ENCODE data around the gene ISYNA1. TPM values are rescaled to one million over a fixed set of nuclear protein-coding genes. Genes with fewer than 3 reads are reported as not detected.

The ISYNA1 gene
- total RNA-seq, 1 donor from 2014 or later: 8.5 TPM

DNA sequence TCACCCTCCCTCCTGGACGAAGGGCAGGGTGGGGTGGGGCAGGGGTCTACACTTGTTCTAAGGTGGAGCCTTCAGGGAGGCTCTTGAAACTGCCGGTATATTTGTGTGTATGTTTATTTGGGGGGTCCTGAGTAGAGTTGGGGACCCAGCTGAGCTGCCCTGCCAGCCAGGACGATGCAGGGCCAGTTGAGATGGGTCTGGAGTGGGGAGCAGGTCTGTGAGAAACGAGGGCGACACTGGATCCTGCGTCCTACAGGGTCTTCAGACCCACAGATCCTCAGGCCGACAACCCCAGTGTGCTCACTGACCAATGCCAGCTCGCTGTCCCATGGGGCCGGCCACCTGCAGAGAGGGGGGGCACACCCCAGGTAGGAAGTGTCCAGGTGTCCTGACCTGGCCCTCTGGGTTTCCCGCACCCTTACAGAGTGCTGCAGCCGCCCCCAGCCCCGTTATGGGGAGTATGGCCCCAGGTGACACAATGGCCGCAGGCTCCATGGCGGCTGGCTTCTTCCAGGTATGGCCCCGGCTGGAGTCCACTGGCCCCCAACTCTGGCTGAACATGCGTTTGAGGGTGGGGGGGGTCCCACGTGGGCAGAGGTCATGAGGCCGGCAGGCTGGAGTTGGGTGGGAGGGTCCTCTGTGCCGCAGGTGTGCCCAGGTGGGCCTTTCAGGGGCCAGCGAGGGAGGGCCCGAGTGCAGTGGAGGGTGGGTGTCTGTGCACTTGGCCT lies 7.4 kb downstream of the ISYNA1 start:
- ATAC-seq: no peak

DNA sequence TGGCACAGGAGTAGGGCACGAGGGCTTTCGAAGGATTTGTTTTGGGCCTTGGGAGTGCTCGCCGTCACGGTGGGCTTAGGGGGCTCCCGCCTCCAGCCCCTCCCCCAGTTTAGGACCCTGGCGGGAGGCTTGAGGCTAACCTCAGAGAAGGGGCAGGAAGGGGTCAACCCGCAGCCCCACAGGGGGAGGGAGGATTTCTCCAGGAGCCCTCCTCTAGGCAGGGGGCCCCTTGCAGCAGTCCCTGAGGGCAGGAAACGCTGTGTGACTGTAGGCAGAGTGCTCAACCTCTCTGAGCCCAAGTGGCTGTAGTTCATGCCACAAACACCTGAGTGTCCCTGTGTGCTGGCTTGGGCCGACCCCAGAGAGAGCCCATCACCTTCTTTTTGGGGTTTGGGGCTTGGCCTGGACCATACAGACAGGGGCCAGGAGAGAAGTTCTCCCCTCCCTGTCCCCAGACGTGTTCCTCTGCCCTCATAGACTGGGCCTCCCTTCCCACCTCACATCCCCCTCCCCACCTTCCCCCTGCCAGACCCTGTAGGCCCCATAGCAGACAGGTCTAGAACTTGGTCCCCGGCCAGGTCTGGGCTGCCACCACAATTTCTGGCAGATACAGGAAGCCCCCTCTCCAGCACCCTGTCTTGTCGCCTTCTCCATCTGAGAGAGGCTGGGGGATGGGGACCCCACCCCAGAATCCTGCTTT lies 8.1 kb downstream of the ISYNA1 start:
- ATAC-seq: no peak

DNA sequence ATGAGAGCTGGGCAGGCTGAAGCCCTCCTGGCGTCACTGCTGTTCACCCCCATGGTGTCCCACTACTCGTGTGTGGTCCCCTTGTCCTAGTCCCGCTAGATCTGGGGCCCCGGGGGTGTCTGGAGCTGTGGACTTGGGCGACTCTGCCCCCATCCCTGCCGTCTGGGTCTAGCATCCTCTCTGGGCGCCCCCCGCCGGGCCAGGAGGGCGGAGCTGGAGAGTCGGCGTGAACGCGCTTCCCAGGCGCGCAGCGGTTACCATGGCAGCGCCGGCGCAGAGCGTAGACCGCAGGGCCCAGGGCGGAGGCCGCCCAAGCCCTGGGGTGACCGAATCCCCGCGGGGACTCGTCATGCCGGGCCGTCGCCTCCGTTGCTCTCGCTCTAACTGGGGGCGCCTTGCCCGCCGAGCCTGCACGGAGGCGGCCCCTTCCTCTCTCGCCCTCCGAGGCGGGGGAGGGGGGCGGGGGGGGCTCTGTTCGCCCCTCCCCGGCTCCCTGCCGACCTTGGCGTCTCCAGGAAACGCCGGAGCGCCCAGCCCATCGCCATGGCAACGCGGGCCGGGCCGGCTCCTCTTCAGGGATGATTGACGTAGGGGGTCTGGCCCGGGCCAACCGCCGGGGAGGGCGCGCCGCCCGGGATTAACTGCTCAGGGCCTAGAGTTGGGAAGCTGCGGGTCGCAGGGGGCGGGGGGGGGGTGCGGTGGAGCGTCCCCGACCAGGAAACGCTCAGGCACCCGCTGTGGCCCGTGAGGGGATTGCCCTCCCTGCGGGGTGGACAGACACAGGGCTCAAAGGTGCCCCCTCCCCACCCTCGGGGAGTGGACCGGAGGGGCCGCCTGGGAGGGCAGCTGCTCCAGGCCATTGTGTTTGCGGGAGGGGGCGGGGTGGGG lies 8.9 kb downstream of the ISYNA1 start:
- peak; percentile 31 for ATAC-seq

DNA sequence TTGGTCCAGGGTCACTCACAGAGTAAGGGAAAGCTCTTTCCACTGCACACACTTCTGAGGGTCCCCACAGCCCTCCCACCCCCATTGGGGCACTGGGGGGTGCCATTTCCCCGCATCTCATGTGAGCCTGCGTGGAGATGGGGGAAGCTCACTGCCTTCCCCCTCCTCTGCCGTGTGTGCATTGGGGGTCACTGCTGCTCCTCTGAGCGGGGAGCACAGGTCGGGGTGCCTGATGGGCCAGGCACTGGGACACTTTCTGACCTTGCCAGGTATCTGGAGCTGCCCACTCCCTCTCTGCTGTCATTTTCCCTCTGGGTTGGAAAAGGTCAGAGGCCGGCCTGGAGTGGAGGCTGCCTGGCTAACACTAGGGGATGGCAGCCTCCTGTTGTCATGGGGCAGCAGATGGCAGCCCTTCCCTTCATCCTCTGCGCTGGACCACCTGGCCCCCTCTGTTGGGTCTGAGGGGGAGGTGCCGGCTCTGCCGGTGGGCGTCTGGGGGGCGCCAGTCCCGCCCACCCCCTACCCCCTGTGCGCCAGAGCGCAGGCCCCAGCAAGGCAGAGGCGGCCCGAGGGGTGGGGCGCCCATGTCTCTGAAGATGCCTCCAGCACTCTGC lies 9.7 kb downstream of the ISYNA1 start:
- no peak for ATAC-seq

DNA sequence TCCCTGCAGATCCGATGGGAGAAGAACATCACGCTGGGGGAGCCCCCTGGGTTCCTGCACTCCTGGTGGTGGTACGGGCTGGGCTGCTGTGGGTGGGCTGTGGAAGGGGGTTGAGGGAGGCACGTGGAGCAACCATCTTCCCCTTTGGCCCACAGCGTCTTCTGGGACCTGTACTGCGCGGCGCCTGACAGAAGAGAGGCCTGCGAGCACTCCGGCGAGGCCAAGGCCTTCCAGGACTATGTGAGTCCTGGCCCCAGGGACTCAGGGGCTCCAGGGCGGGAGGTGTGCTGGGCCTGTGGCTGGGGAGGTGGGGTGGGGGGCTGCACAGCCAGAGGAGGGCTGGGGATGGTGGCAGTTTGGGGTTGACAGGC lies 10.2 kb downstream of the ISYNA1 start:
- no peak for ATAC-seq

DNA sequence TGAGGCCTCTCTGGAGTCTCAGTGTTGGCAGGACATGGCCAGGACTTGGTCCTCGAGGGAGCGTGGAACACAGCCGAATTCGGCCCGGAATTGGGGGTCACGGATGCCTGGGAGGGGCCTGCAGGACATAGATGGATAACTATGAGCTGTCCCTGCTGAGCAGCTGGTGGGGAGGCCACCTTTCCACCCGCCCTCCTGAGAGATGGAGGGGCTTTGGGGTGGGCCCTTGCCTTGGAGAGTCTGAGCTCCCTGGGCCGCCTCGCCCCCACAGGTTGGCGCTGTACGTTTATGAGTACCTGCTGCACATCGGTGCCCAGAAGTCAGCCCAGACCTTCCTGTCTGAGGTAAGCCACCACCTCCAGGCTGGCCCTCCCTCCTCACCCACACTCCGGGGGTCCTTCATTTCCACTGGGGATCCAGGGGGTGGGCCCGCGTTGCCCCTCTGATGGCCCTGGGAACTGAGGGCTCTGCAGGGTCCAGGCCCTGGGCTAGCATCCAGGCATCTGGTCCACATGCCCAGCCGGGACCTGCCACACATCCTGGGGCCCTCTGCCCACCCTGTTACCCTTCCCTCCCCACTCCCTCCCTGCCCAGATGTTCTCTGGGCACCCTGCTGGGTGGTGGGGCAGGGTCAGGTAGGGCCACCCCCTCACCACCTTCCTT lies 10.7 kb downstream of the ISYNA1 start:
- no peak for ATAC-seq

DNA sequence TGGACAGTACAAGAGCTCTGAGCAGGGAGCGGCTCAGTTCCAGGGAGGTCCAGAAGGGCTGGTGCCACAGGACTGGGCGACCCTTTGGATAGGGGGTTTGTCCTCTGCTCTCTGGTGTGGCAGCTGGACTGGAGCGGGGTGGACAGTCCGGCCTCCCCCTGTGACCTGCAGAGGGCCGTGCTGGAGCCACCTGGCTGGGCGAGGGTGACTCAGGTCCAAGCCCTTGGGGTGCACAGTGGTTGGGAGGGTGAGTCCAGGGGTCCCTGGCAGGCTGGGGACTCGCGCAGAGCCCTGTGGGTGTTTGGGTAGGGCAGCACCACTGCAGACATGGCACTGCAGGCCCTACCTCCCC lies 11.5 kb downstream of the ISYNA1 start:
- no peak for ATAC-seq

DNA sequence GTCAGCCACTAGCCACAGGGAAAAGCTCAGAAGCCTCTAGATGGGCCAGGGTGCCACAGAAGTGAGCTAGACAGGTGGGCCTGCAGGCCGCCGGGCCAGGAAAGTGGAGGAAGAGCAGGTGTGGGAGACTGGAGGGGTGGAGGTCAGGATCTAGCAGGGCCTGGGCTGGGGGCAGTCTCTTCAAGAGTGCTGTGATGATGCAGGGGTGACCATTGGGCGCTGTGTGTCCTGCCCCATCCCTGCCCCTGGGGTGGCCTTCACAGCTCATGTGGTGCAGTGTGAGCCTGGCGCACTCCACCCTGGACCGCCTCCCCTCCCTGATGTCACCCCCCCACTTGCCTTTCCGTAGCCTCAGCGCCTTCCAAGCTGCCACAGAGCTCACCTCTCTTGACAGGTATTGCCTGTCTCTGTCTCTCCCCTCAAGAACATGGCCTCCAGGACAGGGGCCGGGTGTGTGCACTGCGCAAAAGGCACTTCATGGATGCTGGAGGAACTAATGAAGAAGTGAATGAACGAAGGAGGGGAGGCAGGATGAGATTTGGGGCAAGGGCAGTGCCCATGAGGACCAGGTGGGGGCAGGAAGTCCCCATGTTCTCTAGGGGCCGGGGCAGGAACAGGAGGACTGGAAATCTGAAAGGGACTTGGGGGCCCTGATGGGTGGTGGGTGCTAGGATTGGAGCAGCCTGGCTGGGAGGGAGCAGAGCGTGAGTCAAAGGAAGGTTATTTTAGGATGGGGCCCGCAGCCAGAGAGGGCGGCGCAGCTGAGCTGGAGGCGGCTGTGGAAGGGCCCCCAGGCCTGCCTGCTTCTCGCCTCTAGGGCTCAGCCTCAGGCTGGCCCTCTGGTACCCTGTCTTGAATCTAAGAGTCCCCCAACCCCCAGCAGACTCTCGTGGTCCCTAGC lies 12.2 kb downstream of the ISYNA1 start:
- ATAC-seq: no peak

DNA sequence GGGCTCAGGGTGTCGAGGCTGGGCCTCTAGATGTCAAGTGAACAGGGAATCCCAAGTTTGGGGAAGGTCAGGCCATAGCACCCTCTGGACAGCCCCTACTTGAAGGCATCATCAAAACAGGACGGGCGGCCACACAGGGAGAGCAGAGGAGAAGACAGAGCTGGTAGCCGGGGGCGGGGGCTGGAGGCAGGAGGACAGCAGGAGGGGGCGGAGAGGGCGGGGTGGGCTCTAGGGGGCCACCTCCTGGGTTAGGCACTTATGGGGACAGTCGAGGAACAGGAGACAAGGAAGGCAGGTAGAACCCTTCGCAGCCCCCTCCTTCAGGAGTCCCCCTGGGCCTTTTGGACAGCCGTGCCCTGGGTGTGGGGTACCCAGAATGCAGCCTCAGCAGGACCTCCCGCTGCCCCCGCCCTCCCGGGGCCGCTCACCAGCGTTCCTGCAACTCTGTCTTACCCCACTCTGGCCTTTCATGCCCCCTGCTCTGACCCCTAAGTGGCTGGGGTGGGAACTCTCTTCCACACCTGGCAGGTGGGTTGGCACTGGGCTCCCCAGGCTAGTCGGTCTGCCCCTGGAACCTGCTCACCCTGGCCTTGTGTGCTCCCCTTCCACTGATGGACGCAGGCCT lies 12.9 kb downstream of the ISYNA1 start:
- no peak for ATAC-seq

DNA sequence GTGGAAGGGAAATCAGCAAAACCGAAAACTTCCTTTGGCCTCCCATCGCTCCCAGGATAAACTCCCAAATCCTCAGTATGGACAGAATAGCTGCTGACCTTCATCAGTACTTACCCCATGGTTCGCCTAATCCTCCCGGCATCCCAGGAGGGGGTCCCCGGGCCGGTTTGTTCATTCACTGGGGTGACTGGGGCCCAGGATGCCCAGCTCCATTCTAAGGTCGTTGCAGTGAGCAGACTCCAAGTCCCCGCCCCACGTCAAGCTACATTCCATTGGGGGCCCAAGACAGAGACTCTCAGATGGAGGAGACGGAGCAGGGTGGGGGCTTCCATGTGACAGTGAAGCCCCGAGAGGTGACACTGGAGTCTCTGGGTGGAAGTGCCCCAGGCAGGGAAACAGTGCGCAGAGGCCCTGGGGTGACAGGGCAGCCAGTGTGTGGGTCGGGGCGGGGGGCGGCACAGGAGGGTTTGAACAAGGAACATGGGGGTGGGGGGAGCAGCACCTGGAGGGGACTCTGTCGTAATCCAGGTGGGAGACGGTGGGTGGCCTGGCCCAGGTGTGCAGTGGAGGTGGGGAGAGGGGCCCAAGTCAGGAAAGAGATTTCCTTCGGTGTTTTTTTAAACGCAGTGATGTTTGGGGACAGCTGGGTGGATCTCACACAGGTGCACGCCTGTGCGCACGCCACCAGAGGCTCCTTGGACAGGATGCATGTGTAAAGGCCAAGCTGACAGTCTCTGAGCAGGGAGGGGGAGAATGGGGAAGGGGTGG lies 13.6 kb downstream of the ISYNA1 start:
- ATAC-seq: no peak

DNA sequence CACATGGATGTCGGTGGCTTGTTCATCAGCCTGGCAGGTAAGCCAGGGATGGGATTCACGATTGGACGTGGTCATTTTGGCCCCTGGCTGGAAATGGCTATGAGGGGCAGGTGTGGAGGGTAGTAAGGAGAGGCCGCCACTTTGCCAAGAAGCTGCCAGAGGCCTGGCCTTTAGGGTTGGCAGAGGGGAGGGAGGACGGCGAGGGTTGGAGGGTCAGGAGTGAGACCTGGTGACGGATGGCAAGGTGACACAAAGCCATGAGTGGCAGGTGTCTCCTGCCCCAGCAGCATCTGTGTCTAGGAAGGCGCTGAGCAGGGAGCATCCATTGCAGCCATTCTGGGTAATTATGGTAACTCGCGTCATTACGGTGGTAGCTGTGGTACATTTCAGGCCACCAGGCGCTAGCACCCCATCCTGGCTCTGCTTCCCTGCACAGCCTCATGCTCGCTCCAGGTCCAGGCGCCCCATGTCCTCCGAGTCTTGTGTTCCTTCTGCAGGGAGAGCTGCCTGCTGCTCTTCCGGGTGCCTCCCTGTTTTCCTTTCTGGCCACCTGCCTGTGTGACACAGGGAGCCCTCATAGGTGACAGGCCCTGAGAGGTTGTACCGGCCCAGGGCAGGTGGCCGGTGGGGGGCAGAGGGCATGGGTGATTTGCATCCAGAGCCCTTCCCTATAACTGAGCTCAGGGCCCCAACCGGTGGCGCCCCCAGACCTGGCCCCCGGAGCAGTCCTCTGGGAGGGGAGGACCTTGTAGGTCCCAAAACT lies 14.5 kb downstream of the ISYNA1 start:
- ATAC-seq: no peak

DNA sequence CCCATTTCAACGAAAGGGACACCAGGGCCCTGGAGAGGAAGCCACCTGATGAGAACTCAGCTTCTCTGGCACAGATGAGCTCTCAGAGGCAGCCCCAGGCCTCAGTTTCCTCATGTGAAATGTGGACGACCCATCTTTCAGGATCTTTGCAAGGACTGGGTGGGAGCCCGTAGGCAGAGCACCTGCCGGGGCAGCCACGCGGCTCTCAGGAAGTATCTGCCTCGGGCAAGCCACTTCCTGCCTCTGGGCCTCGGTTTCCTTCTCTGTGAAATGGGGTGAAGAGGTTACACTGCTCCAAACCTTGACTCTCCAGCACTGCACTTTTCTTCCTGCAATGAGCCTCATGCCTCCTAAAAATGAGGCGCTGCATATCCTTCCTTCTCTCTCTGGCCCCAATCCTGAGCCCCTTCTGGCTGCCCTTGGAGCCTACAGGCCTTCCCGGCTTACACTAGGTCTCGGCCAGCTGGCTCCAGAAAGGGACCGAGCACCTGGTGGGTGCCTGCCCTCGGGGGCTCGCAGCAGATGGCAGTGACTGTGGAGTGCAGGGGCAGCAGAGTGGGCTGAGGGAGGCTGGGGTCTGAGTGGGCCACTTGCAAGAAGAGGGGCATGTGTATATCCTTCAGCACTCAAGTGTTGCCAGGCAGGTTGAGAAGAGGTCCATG lies 15.3 kb downstream of the ISYNA1 start:
- no peak for ATAC-seq

DNA sequence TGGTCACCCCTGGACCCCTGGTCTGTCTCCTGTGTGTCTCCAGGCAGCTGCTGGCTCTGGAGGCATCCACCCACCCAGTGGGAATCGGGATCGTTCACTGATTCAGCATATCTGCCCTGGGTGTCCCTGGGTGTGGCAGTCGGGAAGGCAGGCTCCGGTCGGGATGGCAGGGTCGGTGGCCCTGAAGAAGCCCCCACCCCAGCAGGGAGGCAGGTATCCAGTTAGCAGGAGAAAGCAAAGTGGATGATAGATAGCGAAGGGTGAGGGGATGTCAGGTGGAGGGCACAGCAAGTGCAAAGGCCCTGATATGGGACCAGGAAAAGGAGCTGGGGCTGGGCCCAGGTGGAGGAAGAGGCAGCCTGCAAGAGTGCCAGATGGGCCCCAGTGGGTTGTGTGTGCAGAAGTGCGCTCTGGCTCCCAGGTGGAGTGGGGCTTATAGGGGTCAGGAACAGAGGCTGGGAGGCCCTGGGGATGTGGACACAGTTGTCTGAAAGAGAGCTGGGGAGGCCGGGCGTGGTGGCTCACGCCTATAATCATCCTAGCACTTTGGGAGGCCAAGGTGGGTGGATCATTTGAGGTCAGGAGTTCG lies 16.5 kb downstream of the ISYNA1 start:
- no peak for ATAC-seq

DNA sequence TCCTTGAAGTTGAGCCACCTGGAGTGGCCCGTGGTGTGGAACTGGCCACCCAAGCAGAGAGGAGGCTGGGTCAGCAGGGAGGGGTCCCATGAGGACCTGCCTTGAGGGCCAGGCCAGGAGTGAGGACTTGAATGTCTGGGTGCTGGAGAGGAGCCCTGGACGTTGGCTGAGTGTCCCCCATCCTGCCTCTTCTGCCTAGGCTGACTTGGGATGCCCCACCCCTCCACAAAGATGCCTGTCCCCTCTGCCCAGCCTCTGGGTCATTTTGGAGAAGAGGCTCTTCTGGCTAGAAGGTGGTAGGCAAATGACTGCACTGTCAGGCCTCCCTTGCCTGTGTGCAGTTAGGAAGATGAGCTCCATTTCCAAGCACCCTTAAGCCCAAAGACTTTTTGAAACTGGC lies 17.0 kb downstream of the ISYNA1 start:
- no peak for ATAC-seq

DNA sequence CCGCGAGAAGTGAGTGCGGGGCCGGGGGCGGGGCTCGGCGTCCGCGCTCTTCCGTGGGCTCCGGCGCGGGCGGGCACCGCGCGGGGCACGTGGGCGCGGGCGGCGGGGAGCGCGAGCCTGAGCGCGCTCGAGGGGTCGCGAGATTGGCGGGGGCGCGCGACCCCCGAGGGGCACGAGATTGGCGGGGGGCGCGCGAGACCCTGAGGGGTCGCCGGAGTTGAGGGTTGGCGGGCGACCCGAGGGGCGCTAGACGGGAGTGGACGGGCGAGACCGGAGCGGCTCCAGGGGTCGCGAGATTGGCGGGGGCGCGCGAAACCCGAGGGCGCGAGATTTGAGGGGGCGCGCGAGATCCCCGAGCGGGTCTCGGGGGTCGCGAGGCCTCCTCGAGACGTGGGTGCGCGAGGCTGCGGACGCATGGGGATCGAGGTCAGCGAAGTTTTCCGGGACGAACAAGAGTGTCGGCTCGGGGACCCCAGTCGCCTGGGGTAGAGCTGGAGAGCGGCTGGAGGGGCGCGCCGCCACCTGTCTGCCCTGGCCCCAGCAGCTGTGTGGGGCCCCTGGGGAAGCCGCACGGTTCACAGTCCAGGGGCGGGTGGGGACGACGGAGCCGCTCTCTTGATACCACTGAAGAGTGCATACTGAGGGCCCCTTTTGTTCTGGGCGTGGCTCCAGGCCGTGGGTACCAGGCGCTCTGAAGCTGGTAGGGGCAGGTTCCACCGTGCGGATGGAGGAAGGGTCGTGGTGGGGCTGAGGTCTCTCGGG lies 18.1 kb downstream of the ISYNA1 start:
- no peak for ATAC-seq

DNA sequence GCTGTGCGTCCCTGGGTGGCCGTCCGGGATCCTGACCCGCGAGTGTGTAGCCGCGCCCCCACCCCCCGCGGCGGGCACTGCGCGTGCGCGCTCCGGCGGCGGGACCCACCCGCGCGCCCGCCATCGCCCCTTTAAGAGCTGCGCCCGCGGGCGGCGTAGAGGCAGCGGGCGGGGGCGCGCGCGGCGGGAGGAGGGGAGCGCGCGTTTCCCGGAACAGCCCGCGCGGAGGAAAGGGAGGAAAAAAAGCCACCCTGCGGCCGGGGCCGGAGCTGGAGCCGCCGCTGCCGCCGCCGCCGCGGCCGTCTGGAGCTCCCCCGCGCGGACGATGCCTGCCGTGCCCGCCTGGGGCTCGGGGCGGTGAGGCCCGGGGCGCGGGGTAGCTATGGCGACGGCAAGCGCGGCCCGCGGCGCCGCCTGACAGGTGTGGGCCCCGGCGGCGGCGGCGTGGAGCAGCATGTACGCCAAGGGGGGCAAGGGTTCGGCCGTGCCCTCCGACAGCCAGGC lies 18.7 kb downstream of the ISYNA1 start, which contains the start of gene SSBP4:
TSS of gene SSBP4 (plus strand) at position 204 of the 504 bp plus-strand sequence. CDS start at position 455, 251 bp downstream.
- ATAC-seq: peak; percentile 24

All from esophagus mucosa (tissue), 1 donor.